Parathyroid adenoma (tissue), 2 donors: ENCODE results near the gene MCOLN2.

Source experiments
- H2AFZ ChIP-seq: fragments of 300-600 bp; sonication (generic); one replicate; pipeline ENCODE4 v1.7.0; 2017; ENCODE audit warnings: antibody characterized with exemption, mild to moderate bottlenecking
- H3K27ac ChIP-seq: fragments of 300-600 bp; sonication (generic); one replicate; pipeline ENCODE4 v1.7.0; 2017
- H3K27me3 ChIP-seq: fragments of 300-600 bp; sonication (generic); one replicate; pipeline ENCODE4 v1.7.0; 2017; ENCODE audit warnings: low read length; ENCODE audit not compliant: control insufficient read depth, insufficient read depth
- H3K36me3 ChIP-seq: fragments of 300-600 bp; sonication (generic); one replicate; pipeline ENCODE4 v1.7.0; 2017; ENCODE audit warnings: low read length; ENCODE audit not compliant: control insufficient read depth, insufficient read depth
- H3K4me1 ChIP-seq: fragments of 300-600 bp; sonication (generic); one replicate; pipeline ENCODE4 v1.7.0; 2017; ENCODE audit warnings: control low read depth
- H3K4me2 ChIP-seq: fragments of 300-600 bp; sonication (generic); one replicate; pipeline ENCODE4 v1.7.0; 2017; ENCODE audit warnings: low read length
- H3K4me3 ChIP-seq: fragments of 300-600 bp; sonication (generic); one replicate; pipeline ENCODE4 v1.7.0; 2017; ENCODE audit warnings: low read depth, low read length
- H3K79me2 ChIP-seq: fragments of 300-600 bp; sonication (generic); one replicate; pipeline ENCODE4 v1.7.0; 2017; ENCODE audit warnings: control low read depth
- H3K9ac ChIP-seq: fragments of 300-600 bp; sonication (generic); one replicate; pipeline ENCODE4 v1.7.0; 2017; ENCODE audit warnings: mild to moderate bottlenecking
- H3K9me3 ChIP-seq: fragments of 300-600 bp; sonication (generic); one replicate; pipeline ENCODE4 v1.7.0; 2017; ENCODE audit warnings: low read length; ENCODE audit not compliant: control insufficient read depth
- CTCF ChIP-seq: fragments of 300-600 bp; sonication (generic); IDR thresholded peaks from one replicate; pipeline ENCODE4 v1.7.0; 2017; ENCODE audit warnings: antibody characterized with exemption, mild to moderate bottlenecking
- donor health status: primary hyperparathyroidism.

The MCOLN2 gene

GRCh38 chr1:84985365-84985764 lies 11.5 kb downstream of the MCOLN2 start:
- Histone ChIP-seq H3K79me2 (no peaks in the 10 kb centered on the region), H3K27ac (no peak overlapping the region), H3K4me3 (no peak overlapping the region), H3K9ac (no peak overlapping the region), H3K27me3 (no peaks in the 10 kb centered on the region), H2AFZ (no peak overlapping the region), H3K4me2 (no peak overlapping the region), H3K9me3 (no peaks in the 10 kb centered on the region), H3K36me3 (no peaks in the 10 kb centered on the region), H3K4me1 (no peaks in the 10 kb centered on the region)
- TF ChIP-seq CTCF: no peak

- no peaks in the 10 kb centered on the region for H3K27me3 ChIP-seq
- no peak overlapping the region for H2AFZ ChIP-seq
- TF ChIP-seq CTCF: no peak
- H3K4me1 ChIP-seq: no peaks in the 10 kb centered on the region
- H3K9ac ChIP-seq: no peak overlapping the region
- no peaks in the 10 kb centered on the region for H3K9me3 ChIP-seq
- no peak overlapping the region for H3K4me2 ChIP-seq
- H3K4me3 ChIP-seq: no peak overlapping the region
- H3K36me3 ChIP-seq: no peaks in the 10 kb centered on the region
- no peak overlapping the region for H3K27ac ChIP-seq
- no peaks in the 10 kb centered on the region for H3K79me2 ChIP-seq
Measured at GRCh38 chr1:84982395-84982794, 14.5 kb downstream of the MCOLN2 start.

GRCh38 chr1:84975035-84975434 lies 21.9 kb downstream of the MCOLN2 start:
- Histone ChIP-seq H3K4me2 (no peak overlapping the region), H3K27me3 (no peaks in the 10 kb centered on the region), H2AFZ (no peak overlapping the region), H3K4me1 (no peaks in the 10 kb centered on the region), H3K4me3 (no peak overlapping the region), H3K27ac (no peak overlapping the region), H3K9ac (no peak overlapping the region), H3K36me3 (no peaks in the 10 kb centered on the region), H3K9me3 (no peaks in the 10 kb centered on the region), H3K79me2 (no peaks in the 10 kb centered on the region)
- no peak for TF ChIP-seq CTCF

GRCh38 chr1:84973498-84974334 lies 23.2 kb downstream of the MCOLN2 start:
- Histone ChIP-seq H3K9ac (no peak overlapping the region), H2AFZ (no peak overlapping the region), H3K4me1 (no peaks in the 10 kb centered on the region), H3K27ac (no peak overlapping the region), H3K9me3 (no peaks in the 10 kb centered on the region), H3K4me2 (no peak overlapping the region), H3K27me3 (no peaks in the 10 kb centered on the region), H3K79me2 (no peaks in the 10 kb centered on the region), H3K4me3 (no peak overlapping the region), H3K36me3 (no peaks in the 10 kb centered on the region)
- no peak for TF ChIP-seq CTCF
